Body of pancreas (tissue), 4 donors: Measurements from ENCODE around the gene KEL. TPM values are rescaled to one million over a fixed set of nuclear protein-coding genes. Genes with fewer than 3 reads are reported as not detected.

Experiments used
- ATAC-seq: fragments of 150-250 bp; one replicate; pipeline ENCODE4 v1.9.1; 2016
- DNase-seq, 4 donors: peaks; one replicate each; pipeline ENCODE4 v3.0.0-alpha.2; 2019
- H3K27ac ChIP-seq, 4 donors: fragments of 200-600 bp; sonication (generic); 1 replicate in 3 of 4; 2 replicates in 1 of 4; pipeline versions ENCODE4 v1.5.1 to v1.6.1; 2016 to 2019; ENCODE audit warnings: mild to moderate bottlenecking in 1 of 4, mixed read lengths in 1 of 4, moderate library complexity in 1 of 4
- H3K27me3 ChIP-seq, 2 donors: fragments of 200-600 bp; sonication (generic); one replicate each; pipeline ENCODE4 v1.6.0; 2016; ENCODE audit warnings: mild to moderate bottlenecking in 1 of 2
- H3K36me3 ChIP-seq, 2 donors: fragments of 200-600 bp; sonication (generic); replicated peaks in 1 of 2; 2 replicates each; pipeline ENCODE4 v1.5.1; 2016; ENCODE audit warnings: low read depth in 2 of 2; ENCODE audit not compliant: insufficient read depth in 1 of 2
- H3K4me1 ChIP-seq: fragments of 200-600 bp; sonication (generic); one replicate; pipeline ENCODE4 v1.6.0; 2016
- H3K4me3 ChIP-seq, 2 donors: fragments of 200-600 bp; sonication (generic); 1 replicate in 1 of 2; 2 replicates in 1 of 2; pipeline ENCODE4 v1.5.1; 2016 to 2019
- H3K9me3 ChIP-seq, 3 donors: fragments of 200-600 bp; sonication (generic); 1 replicate in 2 of 3; 2 replicates in 1 of 3; pipeline ENCODE4 v1.5.1; 2016
- CTCF ChIP-seq, 7 experiments: fragments of 450-650 bp in 4 of 7; fragments of 200-600 bp in 3 of 7; sonication (generic) in 3 of 7; IDR thresholded peaks; one replicate each; pipeline ENCODE4 v1.5.1; 2016 to 2019; ENCODE audit warnings: antibody characterized with exemption in 7 of 7
- POLR2A ChIP-seq, 3 donors: fragments of 450-650 bp; IDR thresholded peaks; one replicate each; pipeline ENCODE4 v1.6.1; 2016; ENCODE audit warnings: antibody characterized with exemption in 3 of 3, mild to moderate bottlenecking in 2 of 3
- WGBS, 2 donors: methylation state at CpG; one replicate each; pipeline ENCODE4 v1.1.5; 2017; 5-methylcytosine and 5-hydroxymethylcytosine counted together
- intact Hi-C: fragments of 100-400 bp; cut with DNase I; formaldehyde crosslinking; loops from one replicate; pipeline ENCODE4 v1.15.1; 2023
- total RNA-seq, 2 donors: library from RNA; depleted of rRNA; stranded (reverse); fragments of >200 nt; gene quantifications; one replicate each; pipeline ENCODE4 v1.1.0, GENCODE V29; 2016

KEL gene
- total RNA-seq, 2 donors from 2014 or later, result 0.33 TPM; not detected in 1

- ATAC-seq (no peak), DNase-seq (no peak)
- intact Hi-C loops, result no loop called here
- Histone ChIP-seq H3K36me3 (no peaks in the 10 kb centered on the region), H3K27ac (no peak overlapping the region), H3K27me3 (no peaks in the 10 kb centered on the region), H3K4me3 (no peak overlapping the region), H3K9me3 (no peaks in the 10 kb centered on the region), H3K4me1 (peaks cover 26% of the 10 kb centered on the region)
- TF ChIP-seq POLR2A (IDR thresholded peaks at IDR 0.05) (no peak), CTCF (IDR thresholded peaks at IDR 0.05) (no peak)
- 87 to 89% methylated on average over 7 of the region's 7 CpGs for WGBS, 2 donors
Observed at GRCh38 chr7:142897691-142898090, 64.5 kb downstream of the KEL start.

GRCh38 chr7:142896741-142897379 lies 65.3 kb downstream of the KEL start:
- H3K36me3 ChIP-seq, result no peaks in the 10 kb centered on the region
- no peak overlapping the region for H3K4me3 ChIP-seq
- no peaks in the 10 kb centered on the region for H3K27me3 ChIP-seq
- H3K9me3 ChIP-seq, result no peaks in the 10 kb centered on the region
- DNase-seq (no peak), ATAC-seq (no peak)
- H3K4me1 ChIP-seq, result peaks cover 26% of the 10 kb centered on the region
- TF ChIP-seq POLR2A (IDR thresholded peaks at IDR 0.05), result no peak
- no peak for TF ChIP-seq CTCF (IDR thresholded peaks at IDR 0.05)
- no peak overlapping the region for H3K27ac ChIP-seq
- intact Hi-C loops, result no loop called here
- WGBS, 2 donors, result 71 to 84% methylated on average over 3 of the region's 3 CpGs

DNA sequence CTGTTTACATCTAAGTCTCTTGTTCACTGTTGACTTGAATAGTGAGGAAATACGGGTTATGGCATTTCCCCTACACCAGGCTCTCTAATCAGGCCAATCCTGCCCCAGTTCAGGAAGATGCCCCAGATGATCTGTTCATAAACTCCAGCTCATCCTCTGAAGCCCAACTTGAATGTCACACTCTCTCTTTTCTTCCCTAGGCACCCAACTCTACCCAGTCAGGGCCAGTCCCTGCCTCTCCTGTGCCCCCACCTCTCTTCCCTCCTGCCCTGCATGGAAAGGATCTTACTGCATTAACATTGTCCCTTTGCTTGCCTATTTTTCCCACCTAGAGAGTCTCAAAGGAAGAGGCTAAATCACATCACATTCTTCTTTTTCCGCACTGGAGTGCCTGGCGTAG lies 66.0 kb downstream of the KEL start:
- no peak for ATAC-seq
- H3K27me3 ChIP-seq, result no peaks in the 10 kb centered on the region
- no peaks in the 10 kb centered on the region for H3K9me3 ChIP-seq
- H3K27ac ChIP-seq, result no peak overlapping the region
- DNase-seq, result no peak
- peaks cover 26% of the 10 kb centered on the region for H3K4me1 ChIP-seq
- intact Hi-C loops, result no loop called here
- 84 to 94% methylated on average over 3 of the region's 3 CpGs for WGBS, 2 donors
- H3K4me3 ChIP-seq, result no peak overlapping the region
- TF ChIP-seq CTCF (IDR thresholded peaks at IDR 0.05) (no peak), POLR2A (IDR thresholded peaks at IDR 0.05) (no peak)
- H3K36me3 ChIP-seq, result no peaks in the 10 kb centered on the region

- 56 to 65% methylated on average over 6 of the region's 6 CpGs for WGBS, 2 donors
- no peak for DNase-seq
- TF ChIP-seq CTCF (IDR thresholded peaks at IDR 0.05), result no peak
- no peak for TF ChIP-seq POLR2A (IDR thresholded peaks at IDR 0.05)
- no peaks in the 10 kb centered on the region for H3K27me3 ChIP-seq
- no peak overlapping the region for H3K27ac ChIP-seq
- H3K9me3 ChIP-seq, result no peaks in the 10 kb centered on the region
- no peaks in the 10 kb centered on the region for H3K36me3 ChIP-seq
- intact Hi-C loops, result no loop called here
- H3K4me3 ChIP-seq, result no peak overlapping the region
- H3K4me1 ChIP-seq, result peaks cover 21% of the 10 kb centered on the region
- ATAC-seq, result no peak
Observed at GRCh38 chr7:142894985-142895593, 67.1 kb downstream of the KEL start.
